HG02798 (cell line): ENCODE results near the gene DLX5.
A peak's percentile ranks its signal among the peaks of the same experiment; 100 is the strongest.

Experiments
- ATAC-seq: cut with Tn5 transposase; IDR thresholded peaks from one replicate; pipeline ENCODE4 v1.9.1; 2021; ENCODE audit warnings: mild to moderate bottlenecking; ENCODE audit not compliant: unreplicated experiment, poor library complexity

Gene DLX5

DNA sequence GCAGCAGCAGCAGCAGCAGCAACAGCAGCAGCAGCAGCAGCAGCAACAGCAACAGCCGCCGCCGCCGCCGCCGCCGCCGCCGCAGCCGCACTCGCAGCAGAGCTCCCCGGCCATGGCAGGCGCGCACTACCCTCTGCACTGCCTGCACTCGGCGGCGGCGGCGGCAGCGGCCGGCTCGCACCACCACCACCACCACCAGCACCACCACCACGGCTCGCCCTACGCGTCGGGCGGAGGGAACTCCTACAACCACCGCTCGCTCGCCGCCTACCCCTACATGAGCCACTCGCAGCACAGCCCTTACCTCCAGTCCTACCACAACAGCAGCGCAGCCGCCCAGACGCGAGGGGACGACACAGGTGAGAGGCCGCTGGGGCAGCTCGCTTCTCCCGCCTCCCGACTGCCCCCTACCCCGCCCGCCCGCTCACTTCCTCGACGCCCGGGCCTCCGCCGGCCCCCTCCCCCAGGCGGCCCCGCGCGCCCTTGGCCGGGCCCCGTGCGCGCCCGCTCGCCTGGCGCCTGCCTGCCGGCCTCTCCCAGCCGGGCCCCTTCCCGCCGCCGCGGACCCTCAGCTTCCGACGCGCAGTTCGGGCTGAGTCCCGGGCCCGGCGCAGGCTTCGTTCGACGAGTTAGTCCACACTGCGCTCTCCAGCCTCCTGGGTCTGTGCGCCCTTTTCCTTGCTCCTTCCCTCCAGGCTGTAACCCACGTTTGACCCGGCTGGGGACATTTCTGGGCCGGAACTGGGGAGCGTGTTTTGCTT, 18.4 kb downstream of the DLX5 start:
- ATAC-seq = peak; percentile 65

DNA sequence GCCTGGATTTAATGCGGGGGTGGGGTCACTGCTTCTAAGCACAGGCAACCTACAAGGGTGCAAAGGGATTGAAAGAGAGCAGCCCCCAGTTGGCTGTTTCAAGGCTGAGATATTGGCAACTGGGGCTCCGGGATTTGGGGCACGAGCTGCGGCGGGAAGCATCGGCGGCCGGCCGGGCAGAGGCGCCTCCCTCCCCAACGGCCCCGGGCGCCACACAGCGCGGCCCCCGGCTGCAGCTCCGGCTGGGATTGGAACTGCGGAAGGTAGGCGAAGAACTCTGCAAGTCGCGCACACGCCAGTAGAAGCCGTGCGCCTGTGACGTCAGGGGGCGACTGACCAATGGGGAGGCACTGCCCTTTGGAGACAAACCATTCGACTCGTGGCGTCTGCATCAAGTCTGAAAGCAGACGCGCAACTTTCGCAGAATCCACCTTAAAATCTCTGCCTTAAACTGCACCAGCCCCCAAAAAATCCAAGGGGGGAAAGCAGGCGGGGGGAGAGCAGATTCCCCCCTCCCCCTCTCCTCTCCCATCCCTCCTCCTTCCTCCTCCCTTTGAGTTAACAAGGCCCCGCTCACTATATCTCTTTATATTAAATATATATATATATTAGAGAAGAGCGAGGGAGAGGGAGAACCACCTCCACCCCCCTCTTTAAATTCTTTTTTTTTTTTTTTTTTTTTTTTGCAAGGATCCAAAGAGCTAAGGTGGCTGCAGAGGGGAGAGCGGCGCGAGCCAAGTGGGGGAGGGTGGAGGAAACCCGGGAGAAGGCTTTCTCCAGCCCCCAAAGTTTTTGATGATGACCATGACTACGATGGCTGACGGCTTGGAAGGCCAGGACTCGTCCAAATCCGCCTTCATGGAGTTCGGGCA, 19.2 kb downstream of the DLX5 start, which contains the start of gene DLX6:
DLX6 (plus strand) TSS at position 371 of the 872 bp plus-strand sequence; CDS start at position 796, 425 bp downstream.
- no peak for ATAC-seq

DNA sequence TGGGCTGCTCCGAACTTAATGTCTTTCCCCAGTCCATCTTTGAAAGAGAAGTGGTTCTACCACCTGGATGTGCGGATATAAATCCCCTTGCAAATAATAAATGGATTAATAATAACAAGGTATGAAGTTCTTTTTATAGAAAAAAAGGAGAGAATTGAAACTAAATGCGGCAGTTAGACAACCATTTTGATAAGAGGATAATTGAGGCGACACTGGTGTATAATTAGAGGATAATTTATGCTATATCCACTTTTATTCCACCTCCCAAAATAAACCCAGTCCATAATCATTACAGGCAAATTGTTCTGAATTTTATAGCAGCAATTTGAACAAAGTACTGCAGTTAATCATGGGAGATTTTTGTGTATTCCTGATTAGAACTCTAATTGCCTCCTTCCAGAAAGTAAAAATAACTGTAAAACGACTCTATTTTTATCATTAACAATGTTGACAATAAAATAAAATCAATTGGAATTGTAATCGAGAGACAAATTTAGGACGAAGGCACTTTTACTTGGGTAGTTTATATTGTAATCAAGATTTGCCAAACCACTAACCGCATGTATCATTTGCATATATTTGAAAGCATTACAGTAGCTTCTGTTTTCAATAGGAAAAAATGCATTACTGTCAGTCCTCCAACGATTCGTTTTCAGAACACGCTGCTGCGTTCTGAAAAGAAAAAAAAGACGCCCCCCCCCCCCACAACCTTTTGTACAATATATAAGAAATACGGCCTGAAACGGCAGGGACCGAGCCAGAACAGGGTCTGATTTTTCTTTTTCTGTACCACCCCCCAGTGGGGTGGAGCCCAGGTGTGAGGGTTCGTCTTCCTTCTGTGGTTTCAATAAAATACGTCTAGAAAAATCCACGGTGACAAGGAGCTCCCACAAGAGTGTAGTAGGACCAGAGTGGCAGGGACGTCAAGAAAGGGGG, 20.1 kb downstream of the DLX5 start:
- no peak for ATAC-seq

GRCh38 chr7:97003262-97004246, 21.1 kb downstream of the DLX5 start:
- no peak for ATAC-seq

DNA sequence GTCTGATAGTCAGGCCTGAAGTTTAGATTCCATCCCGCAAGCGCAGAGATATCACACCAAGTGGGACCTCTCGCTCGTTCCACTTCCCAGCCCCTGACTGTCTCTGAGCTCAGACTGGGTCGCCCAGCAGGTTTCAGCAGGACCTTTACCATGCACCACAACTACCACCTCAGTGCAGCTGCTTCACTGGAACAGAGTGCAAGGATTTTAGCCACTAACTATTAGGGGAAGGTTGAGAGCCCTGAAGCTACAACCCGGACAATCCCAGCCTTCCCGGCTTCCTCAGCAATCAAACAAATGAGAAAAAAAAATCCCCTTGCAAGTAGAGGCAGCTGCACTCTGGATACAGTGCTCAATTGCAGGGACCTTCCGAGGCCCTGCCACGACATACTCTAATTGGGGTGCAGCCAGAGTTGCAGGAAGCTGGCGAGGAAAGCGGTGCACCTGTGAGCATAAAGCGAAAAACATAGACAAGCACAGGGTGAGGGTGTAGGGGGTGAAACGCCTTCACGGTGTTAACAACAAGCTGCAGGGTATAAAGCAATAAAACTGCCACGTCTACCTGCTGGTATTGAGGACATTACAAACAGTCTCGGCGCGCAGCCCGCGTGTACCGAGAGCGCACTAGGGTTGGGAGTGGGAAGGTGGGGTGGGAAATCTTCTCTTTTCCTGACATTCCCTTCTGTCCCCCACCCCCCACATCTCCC, 21.9 kb downstream of the DLX5 start:
- no peak for ATAC-seq

GRCh38 chr7:97001656-97002554, 22.7 kb downstream of the DLX5 start:
- ATAC-seq = no peak

- ATAC-seq = no peak
Observed at GRCh38 chr7:97001221-97001620, 23.4 kb downstream of the DLX5 start.

DNA sequence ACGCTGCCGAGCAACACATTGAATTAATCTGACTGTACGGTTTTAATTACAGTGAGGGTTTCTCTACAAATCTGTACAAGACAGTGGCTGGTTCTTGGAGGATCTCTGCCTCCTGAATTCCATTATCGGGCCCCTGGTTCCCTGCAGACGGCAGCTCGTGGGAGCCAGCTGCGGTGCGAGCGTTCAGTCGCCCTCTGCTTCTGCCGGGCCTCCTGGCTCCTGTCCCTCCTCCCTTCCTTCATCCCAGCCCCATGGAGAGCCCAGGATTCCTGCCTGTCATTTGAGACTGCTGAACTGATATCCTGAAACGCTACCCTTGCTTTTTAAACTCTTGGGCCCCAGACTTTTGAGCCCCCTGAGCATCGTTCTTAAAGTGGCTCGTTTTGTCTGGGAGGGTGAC, 25.9 kb downstream of the DLX5 start:
- no peak for ATAC-seq

DNA sequence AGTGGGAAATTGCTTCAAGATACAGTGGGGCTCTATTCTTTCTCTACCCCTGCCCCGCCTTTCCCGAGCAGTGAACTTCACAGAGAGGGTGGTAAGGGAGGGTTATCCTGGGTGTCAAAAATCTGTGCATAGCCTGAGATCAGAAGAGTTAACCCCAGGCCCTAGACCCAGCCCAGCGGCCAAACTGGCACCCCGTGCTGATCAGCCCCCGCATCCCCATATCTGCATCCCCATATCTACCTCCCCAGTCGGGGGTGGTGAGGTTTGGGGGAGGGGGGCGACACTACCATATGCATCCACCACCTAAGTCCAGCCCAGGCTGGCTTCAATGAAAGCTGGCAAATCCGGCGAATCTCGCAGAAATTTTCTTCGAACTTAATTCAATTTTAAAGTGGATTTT, 26.3 kb downstream of the DLX5 start:
- ATAC-seq = no peak

GRCh38 chr7:96997512-96998032, 27.1 kb downstream of the DLX5 start:
- no peak for ATAC-seq

DNA sequence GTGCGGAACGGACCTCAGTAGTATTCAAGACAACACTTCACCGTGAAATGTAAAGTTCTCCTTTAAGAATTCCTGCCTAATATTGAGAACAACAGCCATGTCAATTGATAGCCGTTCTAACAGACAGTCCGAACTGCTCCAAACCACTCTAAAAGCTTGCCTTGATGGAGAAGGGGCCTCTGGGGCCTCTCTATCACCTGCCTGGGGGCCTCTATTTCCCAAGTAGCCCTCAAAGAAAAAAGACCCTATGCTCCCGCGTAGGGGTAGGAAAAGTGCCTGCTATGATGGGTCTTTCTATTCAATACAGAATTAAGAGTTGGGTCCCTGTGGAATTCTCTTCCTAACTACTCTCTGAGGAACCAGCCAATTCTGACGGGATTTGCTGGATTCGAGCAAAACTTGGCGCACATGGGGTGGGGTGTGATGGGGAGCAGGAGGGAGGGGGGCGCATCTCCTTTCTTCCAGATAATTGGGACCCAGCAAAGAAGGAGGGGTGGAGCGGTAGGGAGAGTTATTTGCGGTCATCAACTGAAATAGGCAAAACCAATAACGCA, 27.6 kb downstream of the DLX5 start:
- ATAC-seq = no peak

- no peak for ATAC-seq
Observed at GRCh38 chr7:96996111-96996957, 28.3 kb downstream of the DLX5 start.

DNA sequence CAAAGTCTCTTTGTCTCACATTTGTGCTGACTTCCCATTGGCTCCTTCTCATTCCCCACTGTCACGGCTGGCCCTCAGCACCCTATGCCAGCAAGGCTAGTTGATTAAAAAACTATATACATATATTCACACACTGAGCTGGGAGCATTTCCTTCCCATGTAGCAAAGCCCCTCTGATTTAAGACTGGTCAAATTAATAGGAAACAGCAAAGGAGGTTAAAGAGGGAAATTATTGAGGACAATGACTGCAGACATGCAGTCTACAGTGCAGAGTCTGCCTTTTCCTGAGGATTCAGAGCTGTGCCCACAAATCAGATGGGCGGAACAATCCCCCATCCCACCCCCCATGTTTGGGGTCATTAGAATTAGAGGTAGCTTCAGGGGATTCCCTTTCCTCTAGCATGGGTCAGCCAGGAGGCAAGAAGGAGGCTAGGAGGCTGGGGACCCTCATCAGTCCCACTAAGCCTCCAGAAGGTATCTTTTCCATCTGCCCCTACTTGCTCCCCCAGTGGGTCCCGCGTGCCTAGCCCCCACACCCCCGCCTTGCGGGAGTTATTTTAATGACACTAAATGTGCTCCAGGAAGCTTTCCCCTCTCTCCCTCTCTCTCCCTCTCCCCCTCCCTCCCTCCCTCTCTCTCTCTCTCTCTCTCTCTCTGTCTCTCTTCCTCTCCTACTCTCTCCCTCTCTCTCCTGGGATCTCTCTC, 29.1 kb downstream of the DLX5 start:
- ATAC-seq = no peak

- ATAC-seq = no peak
Observed at GRCh38 chr7:96993980-96994379, 30.7 kb downstream of the DLX5 start.

DNA sequence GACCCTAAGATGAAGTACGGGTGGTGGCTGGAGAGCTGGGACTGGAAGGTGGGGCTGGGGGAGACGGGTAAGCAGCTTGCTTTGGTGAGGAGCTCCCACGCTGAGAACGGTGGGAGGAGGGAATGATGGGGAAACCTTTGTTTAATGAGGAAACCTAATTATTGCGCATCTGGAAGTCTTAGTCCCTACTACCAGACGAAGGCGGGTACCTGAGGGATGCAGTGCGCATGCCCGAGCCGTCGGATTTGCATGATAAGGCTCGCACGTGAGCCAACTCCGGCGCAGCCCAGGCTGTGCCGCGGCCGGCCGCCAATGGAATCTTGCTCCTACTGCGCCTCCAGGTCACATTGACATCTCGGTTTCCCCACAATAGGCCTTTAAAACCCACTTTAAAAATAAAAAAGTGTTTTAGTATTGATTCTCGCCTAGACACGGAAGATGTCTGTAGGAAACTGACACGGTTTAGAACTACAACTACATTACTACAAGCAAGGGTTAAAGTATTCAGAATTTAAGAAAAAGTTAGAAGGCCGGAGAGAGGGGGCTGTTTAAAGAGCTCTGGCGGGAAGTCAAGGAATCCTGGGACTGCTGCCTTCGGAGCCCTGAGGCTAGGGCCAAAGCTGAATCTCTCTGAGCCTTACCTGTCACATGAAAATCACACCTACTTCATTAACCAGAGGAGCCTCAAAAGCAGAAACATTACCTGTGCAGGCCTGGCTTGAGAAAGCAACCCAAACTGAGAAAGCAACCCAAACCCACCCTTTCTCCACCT, 31.4 kb downstream of the DLX5 start:
- no peak for ATAC-seq
